NCI-H1930 (cell line): Measurements from ENCODE around the gene LIN54.
A peak's percentile ranks its signal among the peaks of the same experiment; 100 is the strongest.
"Not testable (repeated sequence)": the region's sequence is repeated elsewhere in the genome, so short reads cannot be mapped to it uniquely, and the experiment has no call there.

ENCODE experiments used
- DNase-seq, 2 experiments: peaks; one replicate each; lab custom pipeline; 2025; lab: John Stamatoyannopoulos, UW

Gene LIN54

DNA sequence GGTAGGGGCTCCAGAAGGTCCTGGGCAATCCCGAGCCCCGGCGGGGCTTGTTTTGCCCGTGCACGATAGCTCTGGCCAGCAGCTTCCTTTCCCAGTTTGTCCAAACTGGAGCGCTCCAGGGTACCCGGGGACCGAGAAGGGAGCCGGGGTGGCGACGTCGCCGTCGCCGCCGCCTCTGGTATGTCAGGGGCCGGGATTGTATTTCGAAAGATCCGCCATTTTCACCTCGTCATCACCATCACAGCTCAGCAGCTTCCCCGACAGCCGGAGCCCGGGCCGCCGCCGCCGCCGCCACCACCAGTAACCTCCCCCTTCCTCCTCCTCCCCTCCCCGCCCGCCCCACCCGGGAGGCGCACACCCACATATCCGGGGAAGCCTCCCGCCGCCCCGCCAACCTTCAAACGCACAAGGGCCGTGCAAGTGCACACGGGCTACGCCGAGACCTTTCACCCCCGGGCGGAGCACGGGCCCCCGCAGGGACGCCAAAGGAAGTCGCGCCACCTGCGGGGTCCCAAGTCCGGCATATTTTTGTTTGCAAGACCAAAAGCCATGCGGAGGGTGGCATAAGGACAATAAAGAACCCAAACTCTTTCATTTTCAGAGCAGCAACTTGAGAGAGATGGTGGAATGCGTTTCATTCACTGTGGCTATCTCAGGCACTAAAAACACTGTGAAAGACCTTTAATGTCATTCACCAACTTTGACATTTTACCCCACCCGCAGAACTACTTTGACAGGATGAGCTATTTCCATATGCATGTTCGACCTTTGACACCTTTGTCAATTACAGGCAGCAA lies at the start of gene LIN54:
LIN54 (minus strand) TSS at position 302 of the 797 bp plus-strand sequence. CDS start 25,979 bp downstream, outside the sequence.
- DNase-seq = peak; percentile 30 to 41

DNA sequence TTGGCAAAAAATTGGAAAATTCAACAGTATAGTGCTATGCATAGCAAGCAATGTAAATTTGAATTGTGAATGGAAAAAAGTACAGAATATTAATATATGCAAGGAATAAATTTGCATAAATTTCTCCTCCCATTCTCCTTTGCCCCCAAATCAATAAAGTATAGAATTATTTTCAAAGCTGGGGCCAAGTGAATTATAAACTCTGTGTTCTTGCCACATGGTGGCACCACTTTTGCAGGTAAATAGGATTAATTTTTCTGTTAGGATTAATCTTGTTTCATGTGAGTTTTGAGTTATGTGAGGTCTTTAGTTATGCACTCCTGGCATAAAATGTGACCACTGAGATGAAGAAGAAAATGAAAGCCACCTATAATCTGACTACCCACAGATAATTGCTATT lies 44.3 kb upstream of the LIN54 start:
- no peak for DNase-seq

DNA sequence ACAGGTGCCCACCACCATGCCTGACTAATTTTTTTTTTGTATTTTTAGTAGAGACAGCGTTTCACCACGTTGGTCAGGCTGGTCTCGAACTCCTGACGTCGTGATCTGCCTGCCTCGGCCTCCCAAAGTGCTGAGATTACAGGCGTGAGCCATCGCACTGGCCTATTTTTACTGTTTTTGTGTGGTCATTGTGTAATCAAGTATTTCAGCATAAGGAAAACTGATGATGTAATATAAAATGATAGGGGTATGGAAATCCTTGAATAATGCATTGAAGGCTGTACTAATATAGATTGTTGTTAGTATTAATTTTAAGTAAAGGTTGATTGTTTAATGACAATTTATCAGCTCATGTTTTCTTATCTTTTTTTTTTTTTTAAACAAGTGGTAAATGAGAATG lies 38.2 kb upstream of the LIN54 start:
- DNase-seq = not testable (repeated sequence)

DNA sequence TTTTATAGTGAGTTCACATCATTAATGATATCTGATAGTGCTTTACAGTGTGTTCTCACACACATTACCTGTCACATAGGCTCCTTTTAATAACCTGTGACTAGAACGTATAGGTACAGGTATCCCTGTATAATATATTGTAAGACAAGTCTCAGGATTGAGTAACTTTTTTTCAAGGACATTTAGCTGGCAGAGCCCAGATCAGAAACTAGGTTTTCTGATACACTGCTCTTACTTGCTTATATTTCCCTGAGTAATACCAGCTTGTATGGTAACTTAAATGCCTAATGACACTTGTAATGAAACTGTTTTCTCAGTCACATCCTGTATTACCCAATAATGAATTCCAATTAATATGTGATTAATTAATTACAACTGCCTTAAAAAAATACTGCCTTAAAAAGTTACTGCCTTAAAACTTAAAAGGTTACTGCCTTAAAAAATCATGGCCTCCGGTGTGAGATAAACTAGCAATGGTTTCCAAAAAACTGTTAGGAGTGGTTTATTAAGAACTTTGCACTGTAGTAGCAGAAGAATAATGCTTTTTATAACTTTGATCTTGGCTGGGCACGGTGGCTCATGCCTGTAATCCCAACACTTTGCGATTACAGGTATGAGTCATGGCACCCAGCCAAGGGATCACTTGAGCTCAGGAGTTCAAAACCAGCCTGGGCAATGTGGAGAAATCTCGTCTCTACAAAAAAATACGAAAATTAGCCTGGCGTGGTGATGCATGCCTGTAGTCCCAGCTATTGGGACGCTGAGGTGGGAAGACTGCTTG lies 36.3 kb upstream of the LIN54 start:
- DNase-seq = no peak

DNA sequence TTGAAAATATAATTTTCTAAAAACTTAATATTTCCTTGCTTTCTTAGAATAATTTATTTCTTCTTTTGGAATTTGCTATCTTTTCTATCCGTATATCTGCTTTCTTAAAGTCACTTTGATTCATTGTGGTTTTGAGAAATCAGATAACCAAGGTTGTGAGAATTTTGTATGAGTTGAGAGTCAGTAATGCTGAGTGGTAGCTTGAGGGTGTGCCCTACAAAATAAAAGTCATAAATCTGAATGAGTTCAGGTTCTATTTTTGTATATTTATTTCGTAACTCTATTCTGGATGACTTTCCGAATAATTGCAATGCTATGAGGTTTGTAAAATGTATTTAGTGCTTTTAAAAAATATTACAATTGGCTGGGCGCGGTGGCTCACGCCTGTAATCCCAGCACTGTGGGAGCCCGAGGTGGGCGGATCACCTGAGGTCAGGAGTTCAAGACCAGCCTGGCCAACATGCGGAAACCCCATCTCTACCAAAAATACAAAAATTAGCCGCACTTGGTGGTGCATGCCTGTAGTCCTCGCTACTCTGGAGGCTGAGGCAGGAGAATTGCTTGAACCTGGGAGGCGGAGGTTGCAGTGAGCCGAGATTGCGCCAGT lies 33.3 kb upstream of the LIN54 start:
- no peak for DNase-seq

DNA sequence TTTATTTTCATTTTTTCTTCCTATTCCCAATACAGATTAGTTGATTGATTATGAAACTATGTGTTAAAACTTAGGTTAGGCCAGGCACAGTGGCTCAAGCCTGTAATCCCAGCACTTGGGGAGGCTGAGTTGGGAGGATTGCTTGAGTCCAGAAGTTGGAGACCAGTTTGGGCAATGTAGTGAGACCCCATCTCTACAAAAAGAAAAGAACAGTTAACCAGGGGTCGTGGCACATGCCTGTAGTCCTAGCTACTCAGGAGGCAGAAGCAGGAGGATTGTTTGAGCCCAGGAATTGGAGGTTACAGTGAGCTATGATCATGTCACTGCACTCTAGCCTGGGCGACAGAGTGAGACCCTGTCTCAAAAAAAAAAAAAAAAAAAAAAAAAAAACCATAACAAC lies 32.5 kb upstream of the LIN54 start:
- not testable (repeated sequence) for DNase-seq

DNA sequence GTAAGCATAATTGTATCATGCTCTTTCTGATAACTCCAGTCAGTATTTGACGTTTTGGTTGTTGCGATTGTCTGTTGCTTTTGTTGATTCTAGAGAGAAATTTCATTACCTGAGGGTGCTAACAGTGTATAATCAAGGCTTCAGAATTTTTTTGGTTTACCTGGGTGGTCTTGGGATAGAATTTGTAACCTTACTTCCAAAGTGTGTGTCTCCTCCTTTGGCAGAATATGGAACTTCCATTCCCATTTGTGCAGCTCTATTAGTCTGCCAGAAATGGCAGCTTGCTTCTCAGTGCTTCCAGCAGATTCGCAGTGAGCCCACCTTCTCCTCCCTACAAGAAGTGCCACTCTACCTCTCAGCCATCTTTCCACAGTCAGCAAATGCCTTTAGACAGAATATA lies 29.6 kb upstream of the LIN54 start:
- no peak for DNase-seq

DNA sequence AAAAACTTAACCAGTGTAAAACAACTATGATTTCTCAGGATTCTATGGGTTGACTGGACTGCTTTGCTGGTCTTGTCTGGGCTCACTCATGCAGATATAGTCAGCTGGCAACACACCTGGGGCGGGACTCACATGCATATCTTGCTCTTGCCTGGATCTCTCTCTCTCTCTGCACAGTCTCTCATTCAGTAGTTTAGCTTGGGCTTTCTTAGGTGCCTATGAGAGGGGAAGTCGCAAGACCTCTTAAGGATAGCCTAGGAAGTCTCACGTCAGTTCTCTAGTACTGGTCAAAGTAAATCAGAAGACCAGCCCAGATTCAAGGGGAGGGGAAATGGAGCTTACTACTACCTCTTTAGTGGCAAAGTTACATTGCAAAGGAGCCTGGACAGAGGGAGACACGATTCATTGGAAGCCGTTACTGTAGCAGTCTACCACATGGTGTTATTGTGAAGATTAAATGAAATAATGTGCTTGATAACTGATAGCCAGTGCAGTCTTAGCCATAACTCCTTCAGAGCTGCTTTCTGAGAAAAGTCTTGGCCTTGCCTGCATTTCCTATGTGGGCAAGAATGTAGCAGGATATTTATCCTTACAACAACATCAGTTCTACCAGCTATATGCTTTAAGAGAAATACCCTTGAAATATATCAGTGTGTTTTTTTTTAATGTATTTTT lies 26.5 kb upstream of the LIN54 start:
- no peak for DNase-seq

DNA sequence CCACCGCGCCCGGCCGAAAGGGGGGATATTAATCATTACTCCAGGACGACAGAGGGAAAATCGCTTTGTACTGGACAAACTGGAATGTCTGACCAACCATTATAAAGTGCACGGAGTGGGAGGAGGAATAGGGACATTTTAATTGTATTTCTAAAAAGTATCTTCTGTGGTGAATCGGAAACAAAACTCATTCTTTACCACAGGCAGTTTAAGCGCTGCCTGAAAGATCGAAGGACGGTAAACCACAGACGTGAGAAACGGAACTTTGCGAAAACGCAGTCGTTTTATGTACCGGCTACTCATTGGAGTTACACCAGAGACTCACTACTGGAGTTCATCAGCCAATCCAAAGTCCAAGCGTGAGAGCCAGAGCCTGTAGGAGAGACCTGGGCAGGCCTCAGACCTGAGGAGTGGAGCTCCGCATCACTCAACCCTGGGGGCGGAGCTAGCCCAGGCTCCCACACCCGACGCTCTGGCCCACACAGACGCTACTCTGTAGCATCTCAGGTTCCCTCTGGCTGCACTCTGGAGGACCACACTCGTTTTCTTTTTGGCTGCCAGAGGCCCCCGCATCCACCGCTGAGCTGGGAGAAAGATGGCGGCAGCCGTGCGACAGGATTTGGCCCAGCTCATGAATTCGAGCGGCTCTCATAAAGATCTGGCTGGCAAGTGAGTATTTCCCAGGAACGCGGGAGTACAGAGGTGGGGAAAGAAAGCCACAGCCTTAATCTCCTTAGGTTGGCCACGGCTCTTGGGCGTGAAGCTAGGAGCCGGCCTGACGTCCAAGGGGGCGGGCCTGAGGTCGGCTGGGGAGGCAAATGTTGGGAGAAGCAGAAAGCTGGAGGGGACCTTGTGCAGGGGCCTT lies 24.2 kb upstream of the LIN54 start, which contains the start of gene COPS4:
COPS4 (plus strand) TSS at position 554 of the 865 bp plus-strand sequence; CDS start at position 596, 42 bp downstream.
- DNase-seq = peak; percentile 99

DNA sequence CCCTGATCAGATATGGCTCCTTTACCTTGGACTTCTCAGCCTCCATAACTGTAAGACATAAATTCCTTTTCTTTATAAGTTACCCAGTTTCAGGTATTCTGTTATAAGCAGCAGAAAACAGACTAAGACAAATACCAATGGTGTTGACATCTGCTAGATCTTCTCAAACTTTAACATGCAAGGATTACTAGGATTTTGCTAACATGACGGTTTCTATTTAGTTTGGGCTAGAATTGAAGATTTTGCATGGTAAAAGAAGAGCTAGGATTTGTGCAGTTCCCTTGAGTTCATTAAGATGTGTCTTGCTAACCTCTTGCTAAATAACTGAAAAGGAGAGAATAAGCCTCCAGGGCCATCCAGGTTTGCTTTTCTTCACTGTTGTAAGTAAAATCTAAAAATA lies 19.1 kb upstream of the LIN54 start:
- DNase-seq = no peak

DNA sequence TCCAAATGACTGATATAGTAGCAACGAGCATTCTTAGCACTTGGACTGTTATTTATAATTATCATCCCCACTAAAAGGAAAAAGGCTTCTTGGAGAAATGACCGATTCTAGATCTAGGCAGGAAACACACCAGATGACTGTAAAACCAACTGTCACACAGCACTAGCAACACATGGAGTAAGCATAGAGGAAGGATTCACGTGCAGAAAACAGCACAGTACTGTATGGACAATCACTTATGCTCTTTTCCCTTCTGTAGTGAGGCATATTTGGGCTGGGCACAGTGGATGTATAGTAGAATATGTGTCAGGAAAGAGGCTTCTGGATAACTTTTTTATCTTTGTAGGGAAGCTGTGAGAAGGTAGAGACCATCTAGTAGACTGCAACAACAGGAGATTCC lies 18.4 kb upstream of the LIN54 start:
- DNase-seq = no peak

DNA sequence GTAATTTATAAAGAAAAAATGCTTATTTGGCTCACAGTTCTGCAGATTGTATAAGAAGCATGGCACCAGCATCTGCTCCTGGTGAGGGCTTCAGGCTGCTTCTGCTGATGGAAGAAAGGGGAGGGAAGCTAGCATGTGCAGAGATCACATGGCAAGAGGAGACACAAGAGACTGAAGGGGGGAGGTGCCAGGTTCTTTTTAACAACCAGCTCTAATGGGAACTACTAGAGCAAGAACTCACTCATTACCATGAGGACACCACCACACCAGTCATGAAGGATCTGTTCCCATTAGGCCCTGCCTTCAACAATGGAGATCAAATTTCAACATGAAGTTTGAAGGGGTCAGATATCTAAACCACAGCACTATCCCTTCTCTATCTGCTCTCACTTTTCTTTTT lies 14.9 kb upstream of the LIN54 start:
- DNase-seq = no peak

DNA sequence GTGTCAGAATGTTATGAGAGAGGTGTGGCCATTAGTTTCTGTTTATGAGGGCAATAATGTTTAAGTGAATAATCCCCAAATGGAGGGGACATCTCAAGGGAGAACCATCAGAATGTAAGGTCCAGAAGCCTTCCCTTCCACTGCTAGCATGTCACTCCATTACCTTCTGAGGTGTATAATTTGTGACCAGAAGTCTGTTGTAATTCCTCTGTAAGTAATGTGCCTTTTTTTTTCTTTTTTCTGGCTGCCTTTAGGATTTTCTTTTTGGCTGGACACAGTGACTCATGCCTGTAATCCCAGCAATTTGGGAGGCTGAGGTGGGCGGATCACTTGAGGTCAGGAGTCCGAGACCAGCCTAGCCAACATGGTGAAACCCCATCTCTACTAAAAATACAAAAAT lies 13.6 kb upstream of the LIN54 start:
- DNase-seq = no peak

DNA sequence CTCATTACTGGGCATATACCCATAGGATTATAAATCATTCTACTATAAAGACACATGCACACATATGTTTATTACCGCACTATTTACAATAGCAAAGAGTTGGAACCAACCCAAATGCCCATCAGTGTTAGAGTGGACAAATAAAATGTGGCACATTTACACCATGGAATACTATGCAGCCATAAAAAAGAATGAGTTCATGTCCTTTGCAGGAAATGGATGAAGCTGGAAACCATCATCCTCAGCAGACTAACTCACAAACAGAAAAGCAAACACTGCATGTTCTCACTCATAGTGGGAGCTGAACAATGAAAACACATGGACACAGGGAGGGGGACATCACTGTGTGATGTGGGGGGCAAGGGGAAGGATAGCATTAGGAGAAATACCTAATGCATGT lies 13.0 kb upstream of the LIN54 start:
- not testable (repeated sequence) for DNase-seq

DNA sequence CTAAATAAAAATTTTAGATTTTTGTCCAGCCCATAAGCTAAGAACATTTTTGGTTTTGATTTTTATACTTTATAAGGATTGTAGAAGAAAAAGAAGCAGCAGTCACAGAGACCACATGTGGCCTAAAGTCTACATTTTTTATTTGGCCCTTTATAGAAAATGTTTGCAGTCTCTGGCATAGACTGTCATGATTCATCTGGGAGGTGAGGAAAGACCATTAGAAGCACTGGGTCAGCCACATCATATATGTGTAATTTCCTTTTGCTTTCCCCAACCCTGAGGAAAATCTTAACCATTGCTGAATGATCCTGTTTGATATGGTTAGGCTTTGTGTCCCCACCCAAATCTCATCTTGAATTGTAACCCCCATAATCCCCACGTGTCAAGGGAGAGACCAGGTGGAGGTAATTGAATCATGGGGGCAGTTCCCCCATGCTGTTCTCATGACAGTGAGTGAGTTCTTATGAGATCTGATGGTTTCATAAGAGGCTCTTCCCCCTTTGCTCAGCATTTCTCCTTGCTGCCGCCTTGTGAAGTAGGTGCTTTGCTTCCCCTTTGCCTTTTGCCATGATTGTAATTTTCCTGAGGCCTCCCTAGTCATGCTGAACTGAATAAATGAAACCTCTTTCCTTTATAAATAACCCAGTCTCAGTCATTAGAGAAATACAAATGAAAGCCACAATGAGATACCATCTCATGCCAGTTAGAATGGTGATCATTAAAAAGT lies 12.3 kb upstream of the LIN54 start:
- DNase-seq = no peak

DNA sequence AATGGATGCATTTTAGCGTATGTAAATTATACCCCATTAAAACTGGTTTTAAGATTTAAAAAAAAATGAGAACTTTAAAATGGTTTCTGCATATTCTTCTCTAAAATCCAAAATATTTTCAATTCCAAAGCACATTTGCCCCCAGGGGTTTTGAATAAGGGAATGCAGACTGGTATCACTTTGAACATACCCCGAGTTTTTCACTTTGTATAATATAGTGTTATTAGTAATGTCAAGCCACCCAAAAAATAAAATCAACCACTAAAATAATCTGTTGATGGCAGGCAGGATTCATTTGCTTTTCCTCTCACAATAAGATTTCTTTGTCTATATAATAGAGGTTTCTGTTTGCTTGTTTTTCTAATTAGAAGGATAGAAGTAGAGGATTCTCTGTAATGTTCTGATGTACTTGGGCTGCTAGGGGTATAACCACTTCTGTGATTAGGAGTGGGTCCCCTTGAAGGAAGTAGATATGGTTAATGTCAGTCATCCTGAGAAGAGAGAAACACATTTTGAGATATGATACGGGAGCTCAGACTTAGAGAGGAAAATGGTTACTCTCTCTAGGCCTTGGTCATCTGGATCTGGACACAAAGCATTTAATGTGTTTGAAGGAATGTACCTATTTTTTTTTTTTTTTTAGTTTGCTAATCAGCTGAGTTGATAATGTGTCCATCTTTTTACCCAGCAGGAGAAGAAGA lies 9.3 kb upstream of the LIN54 start:
- DNase-seq = no peak

DNA sequence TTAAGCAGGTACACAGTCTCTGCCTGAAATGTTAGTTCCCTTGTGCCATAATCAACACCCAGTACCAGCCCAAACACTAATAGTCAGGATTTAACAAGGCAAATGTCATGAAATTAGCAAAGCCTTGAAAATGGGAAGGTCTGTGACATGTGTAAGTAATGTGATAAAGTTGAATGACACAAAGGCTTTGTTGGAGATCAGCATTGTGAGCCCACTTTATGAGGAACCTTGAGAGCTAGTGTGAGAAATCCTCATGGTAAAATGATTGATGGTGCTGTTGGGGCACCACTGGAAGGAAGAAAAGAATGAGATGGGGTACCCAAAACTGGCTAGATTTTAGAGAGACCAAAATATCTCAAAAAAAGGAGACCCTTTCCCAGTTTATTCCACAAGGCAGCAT lies 3.3 kb upstream of the LIN54 start:
- DNase-seq = no peak

DNA sequence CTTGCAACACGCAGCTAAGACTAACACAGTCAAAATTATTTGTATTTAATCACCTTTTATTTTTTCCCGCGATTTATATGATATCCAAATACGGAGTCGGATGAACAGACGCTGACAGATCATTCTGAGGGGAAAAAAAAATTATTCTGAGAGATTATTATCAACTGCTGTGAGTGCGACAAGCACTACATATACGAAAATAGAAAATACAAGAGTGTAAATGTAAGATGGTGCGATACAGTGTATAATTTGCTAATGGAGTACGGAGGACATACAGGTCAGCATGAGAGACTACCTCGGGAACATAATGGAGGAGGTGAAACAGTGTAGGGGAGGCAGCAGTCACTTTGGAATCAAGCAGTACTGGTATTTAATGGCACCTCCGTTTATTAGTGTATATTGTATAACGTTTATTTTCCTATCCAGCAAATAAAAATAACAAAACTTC lies 2.8 kb upstream of the LIN54 start:
- no peak for DNase-seq

DNA sequence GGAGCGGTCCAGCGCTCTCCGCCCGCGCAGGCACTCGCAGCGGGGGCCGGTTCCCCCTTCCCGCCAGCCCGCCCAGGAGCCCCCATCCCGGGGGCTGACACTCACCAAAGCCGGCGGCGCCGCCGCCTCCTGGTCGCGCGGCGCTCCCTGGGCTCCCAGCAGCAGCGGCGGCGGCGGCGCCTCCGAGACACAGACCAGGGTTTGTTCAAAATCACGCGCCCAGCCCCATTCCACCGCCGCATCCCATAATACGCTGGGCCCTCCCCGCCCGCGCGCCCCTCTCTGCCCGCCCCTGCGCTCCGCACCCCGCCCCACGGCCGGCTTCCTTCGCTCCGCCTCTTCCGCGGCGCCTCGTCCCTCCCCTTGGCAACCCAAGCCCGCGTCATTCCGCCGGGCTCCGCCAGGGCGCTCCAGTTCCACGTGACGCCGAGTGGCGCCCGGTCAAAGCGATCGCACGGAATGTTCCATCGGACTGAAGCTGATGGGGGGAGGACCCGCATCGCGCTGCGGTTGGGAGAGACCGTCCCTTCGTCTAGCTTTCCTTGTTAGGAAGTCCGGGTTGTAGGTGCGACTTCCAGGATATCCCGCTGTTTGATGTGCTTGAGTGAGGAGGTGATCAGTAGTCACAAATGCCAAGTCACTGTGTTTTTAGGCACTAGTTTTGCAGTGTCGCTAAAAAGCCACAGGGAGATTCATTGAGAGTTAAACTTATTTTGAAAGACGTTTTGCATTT lies 2.2 kb upstream of the LIN54 start:
- DNase-seq = peak; percentile 96 to 98
